HG03460 (cell line): ENCODE measurements around the gene VAMP1.

Experiments used
- ATAC-seq: cut with Tn5 transposase; IDR thresholded peaks from one replicate; pipeline ENCODE4 v1.9.1; 2021; ENCODE audit not compliant: unreplicated experiment

The VAMP1 gene

GRCh38 chr12:6426882-6427671, 43.4 kb downstream of the VAMP1 start:
- peak; percentile 67 for ATAC-seq

GRCh38 chr12:6425590-6426531, 44.6 kb downstream of the VAMP1 start:
- no peak for ATAC-seq

GRCh38 chr12:6424866-6425265, 45.6 kb downstream of the VAMP1 start:
- ATAC-seq, result no peak

- ATAC-seq, result no peak
These were observed 46.5 kb downstream of the VAMP1 start for GRCh38 chr12:6424008-6424347.

- peak; percentile 42 for ATAC-seq
These were observed 47.0 kb downstream of the VAMP1 start for GRCh38 chr12:6423267-6424007.

GRCh38 chr12:6420364-6420763, 50.1 kb downstream of the VAMP1 start:
- ATAC-seq, result no peak

GRCh38 chr12:6418796-6419195, 51.7 kb downstream of the VAMP1 start:
- ATAC-seq, result no peak

GRCh38 chr12:6416596-6416995, 53.9 kb downstream of the VAMP1 start:
- ATAC-seq, result no peak
